HEK293T (cell line): ENCODE results near the gene SNAPC1.

ENCODE experiments used
- BHLHE40 ChIP-seq: fragments of 450-650 bp; IDR thresholded peaks from 2 replicates; pipeline ENCODE4 v1.6.1; 2016; ENCODE audit warnings: mild to moderate bottlenecking, moderate library complexity, borderline replicate concordance
- CTBP1 ChIP-seq: fragments of 450-650 bp; IDR thresholded peaks from 2 replicates; pipeline ENCODE4 v1.6.1; 2016; ENCODE audit warnings: borderline replicate concordance
- FOXM1 ChIP-seq: fragments of 450-650 bp; IDR thresholded peaks from 2 replicates; pipeline ENCODE4 v1.6.1; 2017; ENCODE audit warnings: mild to moderate bottlenecking, borderline replicate concordance
- PKNOX1 ChIP-seq: fragments of 450-650 bp; IDR thresholded peaks from 2 replicates; pipeline ENCODE4 v1.6.1; 2016
- SP1 ChIP-seq: fragments of 450-650 bp; IDR thresholded peaks from 2 replicates; pipeline ENCODE4 v1.6.1; 2017
- TARDBP ChIP-seq: fragments of 450-650 bp; IDR thresholded peaks from 2 replicates; pipeline ENCODE4 v1.6.1; 2016

- TF ChIP-seq FOXM1 = no peak
- TF ChIP-seq BHLHE40 = no peak
- TF ChIP-seq CTBP1 = no peak
- no peak for TF ChIP-seq SP1
- no peak for TF ChIP-seq TARDBP
- no peak for TF ChIP-seq PKNOX1
Observed at GRCh38 chr14:61822458-61822857, 60.2 kb downstream of the SNAPC1 start.
